VCaP (cell line): ENCODE results near the gene AQP12A.

Source experiments
- H3K27ac ChIP-seq: fragments of 450-650 bp; 2 replicates; pipeline ENCODE4 v1.5.1; 2017
- TF ChIP-seq, protein P1 (sequence below): fragments of 450-650 bp; conservative IDR thresholded peaks from 2 replicates; pipeline ENCODE4 v1.5.1; 2017; ENCODE audit warnings: mild to moderate bottlenecking, moderate library complexity

The AQP12A gene

GRCh38 chr2:240723851-240724250 lies 32.2 kb downstream of the AQP12A start:
- TF ChIP-seq, protein P1, sequence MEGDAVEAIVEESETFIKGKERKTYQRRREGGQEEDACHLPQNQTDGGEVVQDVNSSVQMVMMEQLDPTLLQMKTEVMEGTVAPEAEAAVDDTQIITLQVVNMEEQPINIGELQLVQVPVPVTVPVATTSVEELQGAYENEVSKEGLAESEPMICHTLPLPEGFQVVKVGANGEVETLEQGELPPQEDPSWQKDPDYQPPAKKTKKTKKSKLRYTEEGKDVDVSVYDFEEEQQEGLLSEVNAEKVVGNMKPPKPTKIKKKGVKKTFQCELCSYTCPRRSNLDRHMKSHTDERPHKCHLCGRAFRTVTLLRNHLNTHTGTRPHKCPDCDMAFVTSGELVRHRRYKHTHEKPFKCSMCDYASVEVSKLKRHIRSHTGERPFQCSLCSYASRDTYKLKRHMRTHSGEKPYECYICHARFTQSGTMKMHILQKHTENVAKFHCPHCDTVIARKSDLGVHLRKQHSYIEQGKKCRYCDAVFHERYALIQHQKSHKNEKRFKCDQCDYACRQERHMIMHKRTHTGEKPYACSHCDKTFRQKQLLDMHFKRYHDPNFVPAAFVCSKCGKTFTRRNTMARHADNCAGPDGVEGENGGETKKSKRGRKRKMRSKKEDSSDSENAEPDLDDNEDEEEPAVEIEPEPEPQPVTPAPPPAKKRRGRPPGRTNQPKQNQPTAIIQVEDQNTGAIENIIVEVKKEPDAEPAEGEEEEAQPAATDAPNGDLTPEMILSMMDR: no peak
- no peak overlapping the region for H3K27ac ChIP-seq

DNA sequence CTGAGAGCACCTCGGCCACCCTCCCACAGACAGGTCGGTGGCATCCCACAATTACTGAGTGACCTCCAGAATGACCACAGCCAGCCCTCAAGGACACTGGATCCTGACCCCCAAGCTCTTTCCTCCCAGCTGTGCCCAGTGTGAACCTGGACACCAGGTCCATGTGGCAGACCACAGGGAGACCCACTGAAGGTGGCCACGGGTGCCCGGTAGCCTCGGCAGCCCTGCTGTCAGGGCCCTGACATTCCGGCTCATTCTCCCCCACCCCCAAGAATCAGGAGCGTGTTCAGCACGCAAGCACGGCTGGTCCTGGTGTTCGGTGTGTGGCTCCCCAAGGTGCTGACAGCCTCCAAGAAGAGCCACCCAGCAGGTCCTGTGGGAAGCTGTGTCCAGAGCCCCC lies 32.8 kb downstream of the AQP12A start:
- H3K27ac ChIP-seq: no peak overlapping the region
- TF ChIP-seq, protein P1: no peak

GRCh38 chr2:240725266-240725665 lies 33.6 kb downstream of the AQP12A start:
- H3K27ac ChIP-seq: no peak overlapping the region
- TF ChIP-seq, protein P1: no peak

- TF ChIP-seq, protein P1: no peak
- no peak overlapping the region for H3K27ac ChIP-seq
Measured at GRCh38 chr2:240725671-240726070, 34.0 kb downstream of the AQP12A start.

- TF ChIP-seq, protein P1: no peak
- no peak overlapping the region for H3K27ac ChIP-seq
Measured at GRCh38 chr2:240726876-240727275, 35.2 kb downstream of the AQP12A start.

DNA sequence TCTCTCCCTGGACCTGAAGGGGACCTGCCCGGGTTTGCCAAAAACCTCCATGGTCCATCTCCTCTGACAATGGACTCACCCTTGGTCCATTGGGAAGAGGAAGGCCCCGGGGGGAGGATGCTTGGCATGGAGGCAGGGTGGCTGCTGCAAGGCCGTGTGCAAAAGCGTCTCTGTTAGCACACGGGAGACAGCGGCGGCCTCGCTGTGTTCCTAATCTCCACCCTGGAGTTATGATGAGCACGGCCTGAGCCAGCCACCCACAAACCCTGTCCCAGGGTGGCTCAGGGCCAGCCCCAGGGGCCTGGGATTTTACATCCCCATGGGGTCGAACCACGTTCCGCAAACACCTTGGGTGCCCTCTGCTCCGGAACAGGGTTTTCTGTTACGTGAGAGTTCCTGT lies 35.8 kb downstream of the AQP12A start:
- TF ChIP-seq, protein P1: no peak
- no peak overlapping the region for H3K27ac ChIP-seq

DNA sequence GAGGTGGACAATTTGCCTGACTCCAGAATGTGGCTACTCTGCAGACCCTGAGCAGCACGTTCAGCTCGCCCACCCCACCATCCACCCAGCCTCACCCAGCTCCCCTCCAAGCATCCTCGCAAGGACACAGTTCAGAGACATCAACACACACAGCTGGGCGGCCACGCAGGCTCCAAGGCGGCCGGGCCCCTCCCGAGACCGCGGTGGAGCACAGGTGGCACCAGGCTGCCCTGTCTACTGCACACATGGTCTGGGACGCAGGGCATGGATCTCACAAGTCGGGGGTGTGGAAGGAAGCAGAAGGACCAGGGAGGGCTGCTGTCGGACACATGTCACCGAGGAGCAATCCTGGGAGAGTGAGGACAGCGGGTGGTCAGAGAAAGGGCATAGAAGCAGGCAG lies 36.2 kb downstream of the AQP12A start:
- no peak overlapping the region for H3K27ac ChIP-seq
- TF ChIP-seq, protein P1: no peak

- H3K27ac ChIP-seq: no peak overlapping the region
- TF ChIP-seq, protein P1: no peak
Measured at GRCh38 chr2:240728361-240728760, 36.7 kb downstream of the AQP12A start.
